Measurements from ENCODE around the gene RETREG3. TPM values are rescaled to one million over a fixed set of nuclear protein-coding genes. Genes with fewer than 3 reads are reported as not detected.

The RETREG3 gene
- total and polyA plus RNA-seq, 2 experiments from 2014 or later, result 8.0 to 38.2 TPM

DNA sequence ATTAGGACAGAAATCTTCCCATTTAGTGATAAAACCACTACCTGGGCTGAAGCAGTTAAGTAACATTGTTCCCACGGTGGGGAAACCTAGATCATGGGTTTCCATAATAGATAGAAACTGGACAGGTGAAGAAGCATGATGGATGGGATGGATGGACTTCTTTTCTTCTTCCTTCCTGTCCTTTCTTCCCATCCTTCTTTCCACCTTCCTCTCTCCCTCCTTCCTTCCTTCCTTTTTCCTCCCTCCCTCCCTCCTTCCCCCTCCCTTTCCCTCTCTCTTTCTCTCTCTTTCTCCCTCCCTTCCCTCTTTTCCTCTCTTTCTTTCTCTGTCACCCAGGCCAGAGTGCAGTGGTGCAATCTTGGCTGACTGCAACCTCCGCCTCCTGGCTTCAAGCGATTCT is 34.7 kb downstream of the RETREG3 start (continued):
- TF ChIP-seq, protein P1, sequence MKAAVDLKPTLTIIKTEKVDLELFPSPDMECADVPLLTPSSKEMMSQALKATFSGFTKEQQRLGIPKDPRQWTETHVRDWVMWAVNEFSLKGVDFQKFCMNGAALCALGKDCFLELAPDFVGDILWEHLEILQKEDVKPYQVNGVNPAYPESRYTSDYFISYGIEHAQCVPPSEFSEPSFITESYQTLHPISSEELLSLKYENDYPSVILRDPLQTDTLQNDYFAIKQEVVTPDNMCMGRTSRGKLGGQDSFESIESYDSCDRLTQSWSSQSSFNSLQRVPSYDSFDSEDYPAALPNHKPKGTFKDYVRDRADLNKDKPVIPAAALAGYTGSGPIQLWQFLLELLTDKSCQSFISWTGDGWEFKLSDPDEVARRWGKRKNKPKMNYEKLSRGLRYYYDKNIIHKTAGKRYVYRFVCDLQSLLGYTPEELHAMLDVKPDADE (IDR thresholded peaks at IDR 0.05), result no peak
- TF ChIP-seq ZNF331 (CRISPR knock-in tag; IDR thresholded peaks at IDR 0.05; ENCODE audit: low read depth), result no peak
- TF ChIP-seq, protein P2, sequence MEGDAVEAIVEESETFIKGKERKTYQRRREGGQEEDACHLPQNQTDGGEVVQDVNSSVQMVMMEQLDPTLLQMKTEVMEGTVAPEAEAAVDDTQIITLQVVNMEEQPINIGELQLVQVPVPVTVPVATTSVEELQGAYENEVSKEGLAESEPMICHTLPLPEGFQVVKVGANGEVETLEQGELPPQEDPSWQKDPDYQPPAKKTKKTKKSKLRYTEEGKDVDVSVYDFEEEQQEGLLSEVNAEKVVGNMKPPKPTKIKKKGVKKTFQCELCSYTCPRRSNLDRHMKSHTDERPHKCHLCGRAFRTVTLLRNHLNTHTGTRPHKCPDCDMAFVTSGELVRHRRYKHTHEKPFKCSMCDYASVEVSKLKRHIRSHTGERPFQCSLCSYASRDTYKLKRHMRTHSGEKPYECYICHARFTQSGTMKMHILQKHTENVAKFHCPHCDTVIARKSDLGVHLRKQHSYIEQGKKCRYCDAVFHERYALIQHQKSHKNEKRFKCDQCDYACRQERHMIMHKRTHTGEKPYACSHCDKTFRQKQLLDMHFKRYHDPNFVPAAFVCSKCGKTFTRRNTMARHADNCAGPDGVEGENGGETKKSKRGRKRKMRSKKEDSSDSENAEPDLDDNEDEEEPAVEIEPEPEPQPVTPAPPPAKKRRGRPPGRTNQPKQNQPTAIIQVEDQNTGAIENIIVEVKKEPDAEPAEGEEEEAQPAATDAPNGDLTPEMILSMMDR (conservative IDR thresholded peaks at IDR 0.05; ENCODE audit: low read depth in 2 of 2), result no peak

DNA sequence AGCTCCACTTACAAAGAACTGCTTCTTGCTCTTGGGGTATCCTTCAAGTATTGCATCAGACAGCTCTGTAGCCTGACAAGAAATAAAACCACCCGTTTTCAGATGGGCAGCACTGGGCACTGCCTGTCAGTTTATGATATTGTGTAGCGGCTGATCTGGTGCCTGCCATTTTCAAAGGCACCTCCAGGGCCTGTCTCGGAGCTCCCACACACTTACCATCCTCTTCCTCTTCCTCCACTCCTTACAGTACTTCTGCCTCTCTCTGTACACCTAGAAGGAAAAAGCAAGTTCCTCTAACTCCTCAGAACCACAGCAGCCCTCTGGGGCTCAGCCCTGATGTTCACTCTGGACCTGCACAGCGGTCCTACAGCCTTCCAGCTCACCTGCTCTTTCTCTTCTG is 36.1 kb downstream of the RETREG3 start:
- peaks cover 14% of the 10 kb centered on the region for H4K20me1 ChIP-seq (replicated peaks; ENCODE audit: insufficient read depth)
- peaks cover 60% of the 10 kb centered on the region for H3F3A ChIP-seq (replicated peaks; ENCODE audit: low read depth)
- Mint-ChIP-seq H3K9me3 (no peaks in the 10 kb centered on the region), H3K27ac (peak overlapping the region; percentile 82), H3K36me3 (ENCODE audit: low read depth) (peaks cover 82% of the 10 kb centered on the region), H3K4me1 (peaks cover 13% of the 10 kb centered on the region), H3K27me3 (ENCODE audit: insufficient read depth, low read depth, poor library complexity) (peaks cover 10% of the 10 kb centered on the region), H3K4me3 (no peak overlapping the region; the same call in 2 of the 3 replicates)
- no peak overlapping the region for H3K27ac ChIP-seq (ENCODE audit: low read depth)
- peaks cover 22% of the 10 kb centered on the region for H3K79me2 ChIP-seq (replicated peaks; ENCODE audit: insufficient read depth)
- no peak overlapping the region for H3K4me3 ChIP-seq
- no peak overlapping the region for H3K4me2 ChIP-seq
- H3K9me2 ChIP-seq (ENCODE audit: insufficient read depth), result no peaks in the 10 kb centered on the region
- ATAC-seq (no peak), DNase-seq (ENCODE audit: low spot score) (no peak)
- TF ChIP-seq STAT1 (IDR thresholded peaks at IDR 0.05; ENCODE audit: unreplicated experiment) (no peak), JUNB (IDR thresholded peaks at IDR 0.05; ENCODE audit: unreplicated experiment) (no peak)
- no peak overlapping the region for H2AFZ ChIP-seq
- H3K36me3 ChIP-seq (ENCODE audit: insufficient read depth), result peaks cover 41% of the 10 kb centered on the region
- H3K27me3 ChIP-seq (ENCODE audit: insufficient read depth), result no peaks in the 10 kb centered on the region
- H3K4me1 ChIP-seq (ENCODE audit: insufficient read depth), result peaks cover 8% of the 10 kb centered on the region

DNA sequence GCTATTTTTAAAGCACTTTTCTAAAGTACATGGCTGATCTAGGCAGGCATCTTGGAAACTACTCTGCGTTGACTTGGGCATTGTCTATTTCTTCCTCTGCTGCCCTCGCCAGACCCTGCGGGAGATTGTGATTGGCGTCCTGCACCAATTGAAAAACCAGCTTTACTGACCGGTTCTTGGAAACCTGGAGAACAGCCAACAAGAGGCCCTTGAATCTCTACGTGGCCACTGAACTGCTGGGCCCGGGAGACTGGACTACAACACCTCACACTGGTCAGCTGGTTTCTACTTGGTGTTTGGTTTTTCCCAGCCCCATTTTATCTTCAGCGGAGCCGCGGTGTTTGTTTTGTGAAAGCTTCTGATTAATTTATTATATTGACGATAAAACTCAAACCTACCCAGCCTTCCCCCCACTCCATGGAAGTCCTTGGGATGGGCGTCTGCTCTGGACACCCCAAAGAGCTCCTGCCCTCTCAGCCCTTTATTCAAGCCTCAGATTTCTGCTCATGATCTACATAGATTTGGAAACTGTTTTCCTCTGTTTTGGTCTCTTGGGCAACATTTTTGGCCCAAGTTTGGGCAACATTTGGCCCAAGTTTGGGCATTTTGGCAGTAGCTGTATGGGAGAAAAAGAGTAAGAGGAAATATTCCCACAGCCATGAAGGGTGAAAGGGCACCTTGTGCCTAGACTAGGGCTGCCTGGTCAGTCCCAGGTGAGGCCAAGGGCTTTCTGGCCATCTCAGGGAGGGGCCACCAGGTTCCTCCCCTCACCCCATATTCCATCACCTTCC is 37.5 kb downstream of the RETREG3 start:
- TF ChIP-seq EZH2 (IDR thresholded peaks at IDR 0.05; ENCODE audit: low read depth, unreplicated experiment) (no peak), ZNF331 (CRISPR knock-in tag; IDR thresholded peaks at IDR 0.05; ENCODE audit: low read depth) (no peak), JUNB (IDR thresholded peaks at IDR 0.05; ENCODE audit: unreplicated experiment) (no peak), STAT1 (IDR thresholded peaks at IDR 0.05; ENCODE audit: unreplicated experiment) (no peak), EZH2phosphoT487 (IDR thresholded peaks at IDR 0.05; ENCODE audit: unreplicated experiment) (no peak), CREB1 (CRISPR knock-in tag; IDR thresholded peaks at IDR 0.05; ENCODE audit: low read depth) (no peak), NANOG (IDR thresholded peaks at IDR 0.05; ENCODE audit: borderline replicate concordance) (no peak), POLR2AphosphoS5 (IDR thresholded peaks at IDR 0.05; ENCODE audit: low read depth) (no peak; the same call in 1 of the 2 replicates), ZNF114 (CRISPR knock-in tag; IDR thresholded peaks at IDR 0.05) (no peak)
- TF ChIP-seq, protein P2 (conservative IDR thresholded peaks at IDR 0.05; ENCODE audit: low read depth in 2 of 2), result no peak
- TF ChIP-seq, protein P1 (IDR thresholded peaks at IDR 0.05), result no peak
- no peak overlapping the region for H3K4me3 Mint-ChIP-seq

More for the DNA sequence above, 37.5 kb downstream of the RETREG3 start:
- ATAC-seq (no peak), DNase-seq (ENCODE audit: low spot score) (no peak)
- H3K9me2 ChIP-seq (ENCODE audit: insufficient read depth), result no peaks in the 10 kb centered on the region
- H3K36me3 Mint-ChIP-seq (ENCODE audit: low read depth), result peaks cover 80% of the 10 kb centered on the region
- H3K4me1 ChIP-seq (ENCODE audit: insufficient read depth), result peaks cover 9% of the 10 kb centered on the region
- H3K27me3 Mint-ChIP-seq (ENCODE audit: insufficient read depth, low read depth, poor library complexity), result peaks cover 7% of the 10 kb centered on the region
- H2AFZ ChIP-seq, result no peak overlapping the region
- H3F3A ChIP-seq (replicated peaks; ENCODE audit: low read depth), result peaks cover 57% of the 10 kb centered on the region
- no peak overlapping the region for H3K27ac ChIP-seq (ENCODE audit: low read depth)
- H3K27me3 ChIP-seq (ENCODE audit: insufficient read depth), result no peaks in the 10 kb centered on the region
- H3K4me2 ChIP-seq, result no peak overlapping the region
- H3K79me2 ChIP-seq (replicated peaks; ENCODE audit: insufficient read depth), result peaks cover 26% of the 10 kb centered on the region
- H3K4me3 ChIP-seq, result no peak overlapping the region
- peaks cover 41% of the 10 kb centered on the region for H3K36me3 ChIP-seq (ENCODE audit: insufficient read depth)
- H3K4me1 Mint-ChIP-seq, result peaks cover 15% of the 10 kb centered on the region
- H3K9me3 Mint-ChIP-seq, result no peaks in the 10 kb centered on the region
- no peak overlapping the region for H3K27ac Mint-ChIP-seq
- peaks cover 14% of the 10 kb centered on the region for H4K20me1 ChIP-seq (replicated peaks; ENCODE audit: insufficient read depth)
